Muscle layer of duodenum (tissue), 2 donors: ENCODE data around the gene NMBR.
A peak's percentile ranks its signal among the peaks of the same experiment; 100 is the strongest.
"Not testable (repeated sequence)": the region's sequence is repeated elsewhere in the genome, so short reads cannot be mapped to it uniquely, and the experiment has no call there.

Experiments used
- H3K27ac ChIP-seq: one replicate; pipeline ENCODE4 v1.7.0; 2013; ENCODE audit warnings: mild to moderate bottlenecking, low read length
- H3K27me3 ChIP-seq: one replicate; pipeline ENCODE4 v1.7.0; 2013; ENCODE audit warnings: low read depth, mild to moderate bottlenecking, control low read depth, low read length
- H3K36me3 ChIP-seq, 2 donors: one replicate each; pipeline ENCODE4 v1.7.0; 2013; ENCODE audit warnings: low read length in 2 of 2, control low read depth in 1 of 2, mild to moderate bottlenecking in 1 of 2; ENCODE audit not compliant: insufficient read depth in 2 of 2, control insufficient read depth in 1 of 2
- H3K4me1 ChIP-seq, 2 donors: one replicate each; pipeline ENCODE4 v1.7.0; 2013; ENCODE audit warnings: low read length in 2 of 2, mild to moderate bottlenecking in 2 of 2, control low read depth in 1 of 2, moderate library complexity in 1 of 2; ENCODE audit not compliant: insufficient read depth in 2 of 2, control insufficient read depth in 1 of 2
- H3K4me3 ChIP-seq, 2 donors: one replicate each; pipeline ENCODE4 v1.7.0; 2013; ENCODE audit warnings: low read length in 2 of 2, low read depth in 1 of 2, mild to moderate bottlenecking in 1 of 2
- H3K9me3 ChIP-seq, 2 donors: one replicate each; pipeline ENCODE4 v1.7.0; 2013; ENCODE audit warnings: low read length in 2 of 2, control low read depth in 1 of 2, mild to moderate bottlenecking in 1 of 2; ENCODE audit not compliant: control insufficient read depth in 1 of 2
- donor health status: healthy.

NMBR gene

GRCh38 chr6:142178129-142178528 lies 31.2 kb upstream of the NMBR start:
- Histone ChIP-seq H3K36me3 (peaks cover 19 to 37% of the 10 kb centered on the region in 2 donors), H3K9me3 (peaks cover 4 to 8% of the 10 kb centered on the region in 2 donors), H3K4me3 (no peak overlapping the region), H3K27ac (no peak overlapping the region), H3K4me1 (no peaks in the 10 kb centered on the region), H3K27me3 (no peaks in the 10 kb centered on the region)

GRCh38 chr6:142174703-142175102 lies 27.8 kb upstream of the NMBR start:
- no peaks in the 10 kb centered on the region for H3K27me3 ChIP-seq
- H3K9me3 ChIP-seq: peaks cover 4 to 8% of the 10 kb centered on the region in 2 donors
- peaks cover 32 to 59% of the 10 kb centered on the region in 2 donors for H3K36me3 ChIP-seq
- H3K4me1 ChIP-seq: no peaks in the 10 kb centered on the region
- H3K27ac ChIP-seq: no peak overlapping the region
- H3K4me3 ChIP-seq: no peak overlapping the region

- Histone ChIP-seq H3K4me3 (no peak overlapping the region), H3K27ac (no peak overlapping the region), H3K9me3 (peaks cover 4 to 8% of the 10 kb centered on the region in 2 donors), H3K36me3 (peaks cover 32 to 53% of the 10 kb centered on the region in 2 donors), H3K4me1 (no peaks in the 10 kb centered on the region), H3K27me3 (no peaks in the 10 kb centered on the region)
Measured at GRCh38 chr6:142173980-142174379, 27.1 kb upstream of the NMBR start.

- Histone ChIP-seq H3K27me3 (no peaks in the 10 kb centered on the region), H3K9me3 (peaks cover under 1 to 1% of the 10 kb centered on the region in 2 donors), H3K4me1 (no peaks in the 10 kb centered on the region), H3K4me3 (no peak overlapping the region), H3K36me3 (peaks cover 34 to 48% of the 10 kb centered on the region in 2 donors), H3K27ac (no peak overlapping the region)
Measured at GRCh38 chr6:142172758-142173157, 25.8 kb upstream of the NMBR start.

- H3K27me3 ChIP-seq: no peaks in the 10 kb centered on the region
- peaks cover 35 to 50% of the 10 kb centered on the region in 2 donors for H3K36me3 ChIP-seq
Measured at GRCh38 chr6:142171351-142171750, 24.4 kb upstream of the NMBR start.

GRCh38 chr6:142167486-142167885 lies 20.6 kb upstream of the NMBR start:
- H3K36me3 ChIP-seq: peaks cover 20 to 32% of the 10 kb centered on the region in 2 donors
- H3K27me3 ChIP-seq: no peaks in the 10 kb centered on the region
- H3K4me3 ChIP-seq: no peak overlapping the region

More at GRCh38 chr6:142171351-142171750, 24.4 kb upstream of the NMBR start:
- no peaks in the 10 kb centered on the region for H3K4me1 ChIP-seq
- H3K4me3 ChIP-seq: no peak overlapping the region
- H3K9me3 ChIP-seq: no peaks in the 10 kb centered on the region
- H3K27ac ChIP-seq: no peak overlapping the region

GRCh38 chr6:142167071-142167470 lies 20.1 kb upstream of the NMBR start:
- Histone ChIP-seq H3K4me1 (no peaks in the 10 kb centered on the region), H3K27me3 (no peaks in the 10 kb centered on the region), H3K27ac (no peak overlapping the region), H3K4me3 (no peak overlapping the region), H3K36me3 (peaks cover 20 to 28% of the 10 kb centered on the region in 2 donors), H3K9me3 (no peaks in the 10 kb centered on the region)

More at GRCh38 chr6:142167486-142167885, 20.6 kb upstream of the NMBR start:
- Histone ChIP-seq H3K9me3 (no peaks in the 10 kb centered on the region), H3K27ac (no peak overlapping the region), H3K4me1 (no peaks in the 10 kb centered on the region)

GRCh38 chr6:142165227-142165626 lies 18.3 kb upstream of the NMBR start:
- Histone ChIP-seq H3K4me1 (no peaks in the 10 kb centered on the region), H3K4me3 (no peak overlapping the region), H3K27me3 (no peaks in the 10 kb centered on the region), H3K27ac (no peak overlapping the region), H3K36me3 (peaks cover 13 to 14% of the 10 kb centered on the region in 2 donors), H3K9me3 (no peaks in the 10 kb centered on the region)

- no peak overlapping the region for H3K4me3 ChIP-seq
Measured at GRCh38 chr6:142162780-142163179, 15.9 kb upstream of the NMBR start.

GRCh38 chr6:142156758-142157068 lies 9.8 kb upstream of the NMBR start:
- not testable (repeated sequence) for H3K27me3 ChIP-seq, H3K4me3 ChIP-seq, H3K4me1 ChIP-seq, H3K36me3 ChIP-seq, H3K9me3 ChIP-seq, H3K27ac ChIP-seq

More at GRCh38 chr6:142162780-142163179, 15.9 kb upstream of the NMBR start:
- no peaks in the 10 kb centered on the region for H3K27me3 ChIP-seq
- H3K9me3 ChIP-seq: no peaks in the 10 kb centered on the region
- no peak overlapping the region for H3K27ac ChIP-seq
- H3K4me1 ChIP-seq: no peaks in the 10 kb centered on the region
- peaks cover 9 to 10% of the 10 kb centered on the region in 2 donors for H3K36me3 ChIP-seq

GRCh38 chr6:142155895-142156757 lies 9.2 kb upstream of the NMBR start:
- Histone ChIP-seq H3K27me3 (no peaks in the 10 kb centered on the region), H3K4me1 (no peaks in the 10 kb centered on the region), H3K4me3 (no peak overlapping the region), H3K9me3 (no peaks in the 10 kb centered on the region), H3K36me3 (no peaks in the 10 kb centered on the region), H3K27ac (peak overlapping the region; percentile 12)

- peaks cover 0 to under 1% of the 10 kb centered on the region in 2 donors for H3K4me1 ChIP-seq
- H3K27ac ChIP-seq: no peak overlapping the region
- no peaks in the 10 kb centered on the region for H3K36me3 ChIP-seq
- no peak overlapping the region for H3K4me3 ChIP-seq
- H3K9me3 ChIP-seq: no peaks in the 10 kb centered on the region
- no peaks in the 10 kb centered on the region for H3K27me3 ChIP-seq
Measured at GRCh38 chr6:142155091-142155490, 8.2 kb upstream of the NMBR start.
